OCI-LY3 (cell line): Measurements from ENCODE around the gene NPY5R.

Source experiments
- CTCF ChIP-seq: fragments of 200-600, 300-600 bp; sonication (generic); IDR thresholded peaks from 2 replicates; pipeline ENCODE4 v1.5.1; 2014; ENCODE audit warnings: antibody characterized with exemption, low read length, low read depth
- EZH2phosphoT487 ChIP-seq: fragments of 200-600 bp; shearing (Covaris generic); IDR thresholded peaks from 2 replicates; pipeline ENCODE4 v1.6.1; 2018; ENCODE audit warnings: antibody characterized with exemption, mixed run types, low read depth

DNA sequence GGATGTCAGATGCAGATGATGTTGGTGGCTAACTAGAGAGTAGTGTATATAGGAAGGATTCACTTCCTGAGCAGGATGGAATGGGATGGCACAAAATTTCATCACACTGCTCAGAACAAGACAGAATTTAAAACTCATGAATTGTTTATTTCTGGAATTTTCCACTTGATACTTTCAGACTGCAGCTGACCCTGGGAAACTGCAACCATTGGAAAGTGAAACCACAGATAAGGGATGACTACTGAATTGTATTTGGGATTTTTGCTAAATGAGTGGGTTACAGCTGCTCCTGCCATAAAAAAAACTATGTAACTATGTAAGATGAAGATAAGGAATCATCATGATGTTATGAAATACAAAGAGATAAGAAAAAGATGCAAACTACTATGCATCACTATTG, 51.4 kb downstream of the NPY5R start:
- TF ChIP-seq CTCF (no peak), EZH2phosphoT487 (no peak)
